Measurements from ENCODE around the gene CD40. TPM values are rescaled to one million over a fixed set of nuclear protein-coding genes. Genes with fewer than 3 reads are reported as not detected.

Gene CD40
- total RNA-seq, 1 experiment from 2014 or later: 14.1 TPM

DNA sequence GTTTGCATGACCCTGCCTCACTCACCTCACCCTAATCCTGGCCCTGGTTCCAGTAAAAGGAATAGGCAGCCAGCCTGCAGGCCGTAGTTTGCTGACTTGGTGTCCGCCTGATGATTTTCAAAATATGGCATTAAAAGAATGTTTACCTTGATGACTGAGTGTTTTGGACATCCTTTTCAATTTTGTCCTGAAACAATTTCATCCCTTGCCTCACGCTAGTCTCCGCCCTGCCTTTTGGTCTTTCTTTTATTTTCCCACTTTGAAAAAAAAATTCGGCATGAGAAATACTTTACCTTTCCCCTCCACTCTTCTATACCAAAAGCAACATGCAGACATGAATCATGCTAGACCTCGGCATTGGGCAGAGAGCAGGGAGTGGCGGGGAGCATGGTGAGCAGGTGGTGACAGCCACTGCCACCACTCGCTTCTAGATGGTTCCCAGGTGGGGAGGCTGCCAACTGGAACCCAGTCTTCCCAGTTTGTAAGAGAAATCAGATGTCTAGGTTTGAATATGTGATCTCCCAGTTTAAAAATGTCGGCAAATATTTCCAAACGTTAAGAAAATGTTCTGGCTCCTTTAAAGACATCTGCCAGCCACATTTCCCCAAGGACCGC is 9.4 kb downstream of the CD40 start:
- no peak overlapping the region for H3K4me3 ChIP-seq (ENCODE audit: low read depth in 2 of 2, low read length in 2 of 2)
- 0 out of 2 replicates have a peak, but pooled peaks cover 2% of the 10 kb centered on the region for H3K36me3 ChIP-seq (ENCODE audit: control insufficient read depth, insufficient read depth, low read length)
- POLR2A ChIA-PET: interaction anchor here (0.7 kb wide), 1 partner anchor 30 kb away, joined by 14 read pairs; no protein-coding TSS in a partner anchor
- TF ChIP-seq SIN3A (IDR thresholded peaks at IDR 0.05; ENCODE audit: borderline replicate concordance, insufficient read depth, low read depth, low read length) (no peak), TCF7L2 (IDR thresholded peaks at IDR 0.05; ENCODE audit: low read depth, low read length) (no peak), POLR2AphosphoS5 (IDR thresholded peaks at IDR 0.05; ENCODE audit: low read depth, low read length) (no peak), CTCF (IDR thresholded peaks at IDR 0.05) (no peak)
- TF ChIP-seq, protein P1, sequence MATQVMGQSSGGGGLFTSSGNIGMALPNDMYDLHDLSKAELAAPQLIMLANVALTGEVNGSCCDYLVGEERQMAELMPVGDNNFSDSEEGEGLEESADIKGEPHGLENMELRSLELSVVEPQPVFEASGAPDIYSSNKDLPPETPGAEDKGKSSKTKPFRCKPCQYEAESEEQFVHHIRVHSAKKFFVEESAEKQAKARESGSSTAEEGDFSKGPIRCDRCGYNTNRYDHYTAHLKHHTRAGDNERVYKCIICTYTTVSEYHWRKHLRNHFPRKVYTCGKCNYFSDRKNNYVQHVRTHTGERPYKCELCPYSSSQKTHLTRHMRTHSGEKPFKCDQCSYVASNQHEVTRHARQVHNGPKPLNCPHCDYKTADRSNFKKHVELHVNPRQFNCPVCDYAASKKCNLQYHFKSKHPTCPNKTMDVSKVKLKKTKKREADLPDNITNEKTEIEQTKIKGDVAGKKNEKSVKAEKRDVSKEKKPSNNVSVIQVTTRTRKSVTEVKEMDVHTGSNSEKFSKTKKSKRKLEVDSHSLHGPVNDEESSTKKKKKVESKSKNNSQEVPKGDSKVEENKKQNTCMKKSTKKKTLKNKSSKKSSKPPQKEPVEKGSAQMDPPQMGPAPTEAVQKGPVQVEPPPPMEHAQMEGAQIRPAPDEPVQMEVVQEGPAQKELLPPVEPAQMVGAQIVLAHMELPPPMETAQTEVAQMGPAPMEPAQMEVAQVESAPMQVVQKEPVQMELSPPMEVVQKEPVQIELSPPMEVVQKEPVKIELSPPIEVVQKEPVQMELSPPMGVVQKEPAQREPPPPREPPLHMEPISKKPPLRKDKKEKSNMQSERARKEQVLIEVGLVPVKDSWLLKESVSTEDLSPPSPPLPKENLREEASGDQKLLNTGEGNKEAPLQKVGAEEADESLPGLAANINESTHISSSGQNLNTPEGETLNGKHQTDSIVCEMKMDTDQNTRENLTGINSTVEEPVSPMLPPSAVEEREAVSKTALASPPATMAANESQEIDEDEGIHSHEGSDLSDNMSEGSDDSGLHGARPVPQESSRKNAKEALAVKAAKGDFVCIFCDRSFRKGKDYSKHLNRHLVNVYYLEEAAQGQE (IDR thresholded peaks at IDR 0.05; ENCODE audit: insufficient read depth in 1 of 2, low read depth in 2 of 2, low read length in 1 of 2): no peak
- H3K27ac ChIP-seq (ENCODE audit: low read length): no peak overlapping the region
- intact Hi-C loops (cut with micrococcal nuclease; ENCODE audit: unreplicated experiment) (no loop called here), in situ Hi-C loops (cut with HindIII; ENCODE audit: low pct_unique_long_range_greater_than_20kb, low sequenced_read_pairs) (no loop called here)
- peaks cover 4% of the 10 kb centered on the region; the same call in 1 of the 2 replicates for H3K4me1 ChIP-seq (ENCODE audit: control insufficient read depth, insufficient read depth, low read length)
- ATAC-seq: no peak
- BruUV-seq (replicated peaks): no TSS peak
- H3K9me3 ChIP-seq (ENCODE audit: control insufficient read depth, insufficient read depth, low read depth, low read length): no peaks in the 10 kb centered on the region
- DNase-seq (ENCODE audit: low read depth, low spot score): no peak
- CTCF ChIA-PET: interaction anchor here (0.7 kb wide), 1 partner anchor 229 kb away, joined by 6 read pairs; no protein-coding TSS in a partner anchor
- peaks cover 6% of the 10 kb centered on the region; the same call in 1 of the 2 replicates for H3K27me3 ChIP-seq (ENCODE audit: control insufficient read depth, insufficient read depth, low read length)

- POLR2A ChIA-PET: interaction anchor here (0.7 kb wide), 1 partner anchor 29 kb away, joined by 14 read pairs; no protein-coding TSS in a partner anchor
- Histone ChIP-seq H3K9me3 (ENCODE audit: control insufficient read depth, insufficient read depth, low read depth, low read length) (no peaks in the 10 kb centered on the region), H3K27ac (ENCODE audit: low read length) (no peak overlapping the region), H3K36me3 (ENCODE audit: control insufficient read depth, insufficient read depth, low read length) (0 out of 2 replicates have a peak, but pooled peaks cover 2% of the 10 kb centered on the region), H3K4me1 (ENCODE audit: control insufficient read depth, insufficient read depth, low read length) (peaks cover 4% of the 10 kb centered on the region; the same call in 1 of the 2 replicates), H3K27me3 (ENCODE audit: control insufficient read depth, insufficient read depth, low read length) (peaks cover 6% of the 10 kb centered on the region; the same call in 1 of the 2 replicates), H3K4me3 (ENCODE audit: low read depth in 2 of 2, low read length in 2 of 2) (no peak overlapping the region)
- intact Hi-C loops (cut with micrococcal nuclease; ENCODE audit: unreplicated experiment): no loop called here
- ATAC-seq (no peak), DNase-seq (ENCODE audit: low read depth, low spot score) (no peak)
- no TSS peak for BruUV-seq (replicated peaks)
- CTCF ChIA-PET: interaction anchor here (0.6 to 1.0 kb wide), 8 partner anchors 8 to 310 kb away, joined by 3 to 6 read pairs (median 3); no protein-coding TSS in a partner anchor
- in situ Hi-C loops (cut with HindIII; ENCODE audit: low pct_unique_long_range_greater_than_20kb, low sequenced_read_pairs): no loop called here
- TF ChIP-seq POLR2AphosphoS5 (IDR thresholded peaks at IDR 0.05; ENCODE audit: low read depth, low read length) (no peak), TCF7L2 (IDR thresholded peaks at IDR 0.05; ENCODE audit: low read depth, low read length) (no peak), SIN3A (IDR thresholded peaks at IDR 0.05; ENCODE audit: borderline replicate concordance, insufficient read depth, low read depth, low read length) (no peak), CTCF (IDR thresholded peaks at IDR 0.05) (peak; percentile 85)
- TF ChIP-seq, protein P1 (IDR thresholded peaks at IDR 0.05; ENCODE audit: insufficient read depth in 1 of 2, low read depth in 2 of 2, low read length in 1 of 2): no peak
These were observed 10.4 kb downstream of the CD40 start for GRCh38 chr20:46128310-46129151.
